Activated naive CD8-positive, alpha-beta T cell treated with anti-CD3 and anti-CD28 coated beads, Interleukin-2, amount 50 U/mL, for 16 hours (primary cell): ENCODE data around the gene USP47.

ENCODE experiments used
- DNase-seq: peaks from one replicate; pipeline ENCODE4 v3.0.0-alpha.2; 2020; ENCODE audit warnings: low read depth, low spot score

USP47 gene

DNA sequence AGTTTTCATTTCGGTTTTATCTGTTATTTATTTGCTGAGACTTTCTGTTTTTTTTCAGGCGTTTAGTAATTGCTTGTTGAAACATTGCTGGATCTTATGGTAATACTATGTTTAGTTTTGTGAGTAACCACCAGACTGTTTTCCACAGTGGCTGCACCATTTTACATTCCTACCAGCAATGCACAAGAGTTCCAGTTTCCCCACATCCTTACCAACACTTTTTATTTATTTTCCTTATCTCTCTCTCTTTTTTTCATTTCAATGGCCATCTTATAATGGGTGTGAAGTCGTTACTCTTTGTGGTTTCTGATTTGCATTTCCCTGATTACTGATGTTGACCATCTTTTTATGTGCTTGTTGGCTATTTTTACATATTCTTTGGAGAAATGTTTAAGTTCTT lies 23.7 kb downstream of the USP47 start:
- no peak for DNase-seq

DNA sequence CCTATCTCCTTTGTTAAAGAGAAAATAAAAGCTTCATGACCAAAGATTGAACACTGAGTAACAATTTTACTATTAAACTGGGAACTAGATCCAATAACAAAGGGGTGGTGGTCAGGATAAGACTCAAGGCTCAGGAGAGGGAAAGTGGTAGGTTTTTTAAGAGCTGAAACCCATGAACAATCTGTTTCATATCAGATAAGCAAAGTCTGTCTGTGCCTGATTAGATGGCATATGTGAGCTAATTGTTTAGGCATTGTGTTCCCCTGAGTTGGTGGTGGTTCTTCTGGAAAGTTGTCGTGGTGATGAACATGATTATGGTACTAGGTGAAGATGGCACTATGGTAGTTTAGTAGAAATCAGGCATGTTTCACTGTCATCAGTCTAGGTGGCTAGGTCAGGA lies 24.4 kb downstream of the USP47 start:
- no peak for DNase-seq

- no peak for DNase-seq
Observed at GRCh38 chr11:11867720-11868119, 25.9 kb downstream of the USP47 start.

- no peak for DNase-seq
Observed at GRCh38 chr11:11871991-11872401, 30.2 kb downstream of the USP47 start.

DNA sequence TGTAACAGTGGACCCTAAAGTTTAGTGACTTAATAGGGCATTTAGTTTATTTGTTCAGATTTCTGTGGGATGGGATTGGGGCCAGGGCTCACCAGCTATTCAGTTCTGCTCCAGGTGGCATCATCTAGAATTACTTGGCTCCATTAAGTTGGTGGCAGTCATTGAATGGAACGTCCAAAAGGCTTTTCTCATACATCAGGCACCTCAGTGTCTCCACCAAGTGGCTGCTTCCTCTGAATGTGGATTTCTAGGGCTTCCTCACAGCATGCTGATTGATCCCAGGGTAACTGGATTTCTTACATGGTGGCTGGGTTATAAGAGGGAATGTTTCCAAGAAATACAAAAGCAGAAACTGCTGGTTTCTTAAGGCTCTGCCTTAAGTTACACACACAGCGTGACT lies 34.7 kb downstream of the USP47 start:
- DNase-seq = no peak

DNA sequence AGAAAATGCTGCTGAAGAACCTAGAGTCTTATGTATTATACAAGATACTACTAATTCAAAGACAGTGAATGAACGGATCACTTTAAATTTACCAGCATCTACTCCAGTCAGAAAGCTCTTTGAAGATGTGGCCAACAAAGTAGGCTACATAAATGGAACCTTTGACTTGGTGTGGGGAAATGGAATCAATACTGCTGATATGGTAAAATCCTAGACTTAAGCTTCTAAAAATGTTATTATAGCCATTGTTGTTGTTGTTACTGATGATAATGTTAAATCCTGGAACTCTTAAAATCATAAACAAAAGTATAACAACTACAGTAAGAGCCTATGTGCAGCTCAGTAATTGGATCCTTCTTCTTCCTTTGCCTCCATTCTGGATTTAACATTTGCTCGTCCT lies 38.4 kb downstream of the USP47 start:
- no peak for DNase-seq

DNA sequence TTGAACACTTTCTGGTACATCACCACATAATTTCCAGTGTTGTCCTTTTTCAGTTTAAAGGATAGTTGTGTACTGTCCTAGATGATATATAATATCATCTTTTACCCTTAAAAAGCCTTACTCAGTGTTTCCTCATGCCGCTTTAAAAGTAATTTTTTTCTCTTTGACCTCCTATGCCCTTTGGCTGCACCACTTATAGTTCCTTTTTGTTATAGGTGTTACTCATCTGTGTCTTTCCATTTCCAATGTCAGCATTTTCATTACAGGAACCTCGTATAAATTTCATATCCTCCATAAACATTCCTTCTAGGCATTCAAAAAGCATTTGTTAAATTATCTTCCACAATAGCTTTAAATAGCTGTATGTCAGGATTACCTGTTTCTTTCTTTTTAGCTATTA lies 40.8 kb downstream of the USP47 start:
- no peak for DNase-seq

- DNase-seq = no peak
Observed at GRCh38 chr11:11884351-11884750, 42.6 kb downstream of the USP47 start.

GRCh38 chr11:11884774-11885481 lies 43.2 kb downstream of the USP47 start:
- DNase-seq = no peak

DNA sequence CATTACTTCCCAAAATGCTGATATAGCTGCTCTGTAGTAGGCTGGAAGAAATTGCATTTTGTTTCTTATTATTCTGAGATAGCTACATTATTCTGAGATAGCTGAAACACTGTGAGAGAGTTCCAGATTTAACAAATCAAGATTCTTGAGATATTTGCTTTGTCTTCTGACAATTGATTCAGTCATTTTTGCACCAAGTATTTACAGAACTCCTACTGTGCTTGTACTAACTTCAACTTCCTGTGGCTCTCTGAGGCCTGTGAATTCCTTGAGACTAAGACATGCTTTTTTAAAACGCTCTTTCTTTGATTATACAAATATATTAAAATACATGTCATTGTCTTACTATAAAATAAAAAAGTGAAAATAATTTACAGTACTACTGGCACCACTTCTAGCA lies 52.7 kb downstream of the USP47 start:
- DNase-seq = no peak

DNA sequence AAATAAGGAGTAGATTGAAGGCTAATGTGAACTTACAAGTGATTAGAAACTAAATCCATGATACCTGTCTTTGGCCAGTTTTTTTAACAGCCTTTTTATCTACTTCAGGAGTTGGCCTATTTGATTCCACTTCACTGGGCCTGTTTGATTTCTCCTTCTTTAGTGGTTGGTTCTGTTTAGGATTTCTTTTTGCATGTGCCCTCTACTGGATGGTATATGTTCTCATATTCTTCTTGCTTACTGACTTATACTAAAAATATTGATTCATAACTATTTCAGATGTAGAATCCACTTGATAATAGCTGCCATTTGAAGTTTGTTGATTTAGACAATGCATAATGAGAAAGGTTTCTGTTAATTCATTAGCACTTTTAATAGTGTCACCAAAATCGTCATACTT lies 53.9 kb downstream of the USP47 start:
- no peak for DNase-seq

- DNase-seq = no peak
Observed at GRCh38 chr11:11898648-11899047, 56.9 kb downstream of the USP47 start.

DNA sequence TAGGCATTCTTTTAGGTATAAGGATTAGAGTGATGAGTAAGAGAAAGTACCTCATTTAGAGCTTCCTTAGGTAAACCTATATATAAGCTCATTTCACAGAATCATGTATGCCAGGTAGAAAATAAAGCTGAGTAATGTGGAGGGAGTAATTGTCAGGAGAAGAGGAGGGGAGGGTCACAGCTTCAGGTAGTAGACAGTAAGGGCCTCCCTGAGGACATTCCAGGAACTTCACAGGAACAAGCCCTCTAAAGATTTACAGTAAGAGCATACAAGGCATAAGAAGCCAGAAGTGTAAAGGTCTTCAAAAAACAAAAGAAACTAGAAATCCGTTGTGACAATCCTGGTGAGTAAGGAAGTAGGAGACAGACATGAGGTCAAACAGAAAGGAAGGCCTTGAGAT lies 57.6 kb downstream of the USP47 start:
- DNase-seq = no peak

DNA sequence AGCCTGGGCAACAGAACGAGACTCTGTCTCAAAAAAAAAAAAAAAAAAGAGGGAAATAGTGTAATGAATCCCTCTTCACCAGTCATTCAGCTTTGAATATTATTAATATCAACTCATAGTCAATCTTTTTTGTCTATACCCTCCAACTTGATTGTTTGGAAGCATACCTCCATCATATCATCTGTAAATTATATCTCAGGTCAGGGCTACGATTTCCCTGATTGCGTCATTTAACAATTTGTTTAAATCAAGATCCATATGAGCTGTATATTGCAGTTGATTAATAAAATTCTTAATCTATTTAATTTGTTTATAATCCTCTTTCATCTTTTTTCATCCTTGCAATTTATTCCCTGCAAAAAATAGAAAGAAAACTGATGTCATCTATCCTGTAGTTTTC lies 60.2 kb downstream of the USP47 start:
- DNase-seq = no peak

- no peak for DNase-seq
Observed at GRCh38 chr11:11909727-11910126, 68.0 kb downstream of the USP47 start.

DNA sequence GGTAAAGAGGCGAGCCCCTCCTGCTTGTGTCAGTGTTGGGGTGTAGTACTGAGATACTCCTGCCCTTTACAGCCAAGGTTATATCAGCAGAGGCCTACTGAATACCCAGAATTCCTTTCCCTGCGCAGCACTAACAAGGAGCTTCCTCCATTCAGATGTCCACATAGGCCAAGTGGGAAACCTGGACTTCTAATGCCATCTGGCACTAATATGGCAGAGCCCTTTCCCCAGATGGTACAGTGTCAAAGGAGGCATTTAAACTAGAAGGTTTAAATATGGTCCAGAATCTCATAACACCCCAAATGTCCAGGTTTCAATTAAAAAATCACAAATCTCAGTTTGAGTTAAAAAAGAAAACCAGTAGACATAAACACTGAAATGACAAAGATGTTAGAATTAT lies 68.8 kb downstream of the USP47 start:
- no peak for DNase-seq

DNA sequence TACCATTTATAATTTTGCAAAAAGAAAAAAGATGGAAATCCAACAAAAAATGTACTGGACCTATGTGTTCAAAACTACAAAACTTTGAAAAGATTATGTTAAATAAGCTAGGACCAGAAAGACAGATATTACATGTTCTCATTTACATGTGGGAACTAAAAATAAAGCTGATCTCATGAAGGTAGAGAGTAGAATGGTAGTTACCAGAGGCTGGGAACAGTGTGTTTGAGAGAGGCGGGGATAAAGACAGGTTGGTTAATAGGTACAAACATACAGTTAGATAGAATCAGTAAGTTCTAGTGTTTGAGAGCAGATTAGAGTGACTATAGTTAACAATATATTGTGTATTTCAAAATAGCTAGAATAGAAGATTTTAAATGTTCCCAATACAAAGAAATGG lies 71.6 kb downstream of the USP47 start:
- DNase-seq = no peak

GRCh38 chr11:11915625-11916024 lies 73.9 kb downstream of the USP47 start:
- DNase-seq = no peak

DNA sequence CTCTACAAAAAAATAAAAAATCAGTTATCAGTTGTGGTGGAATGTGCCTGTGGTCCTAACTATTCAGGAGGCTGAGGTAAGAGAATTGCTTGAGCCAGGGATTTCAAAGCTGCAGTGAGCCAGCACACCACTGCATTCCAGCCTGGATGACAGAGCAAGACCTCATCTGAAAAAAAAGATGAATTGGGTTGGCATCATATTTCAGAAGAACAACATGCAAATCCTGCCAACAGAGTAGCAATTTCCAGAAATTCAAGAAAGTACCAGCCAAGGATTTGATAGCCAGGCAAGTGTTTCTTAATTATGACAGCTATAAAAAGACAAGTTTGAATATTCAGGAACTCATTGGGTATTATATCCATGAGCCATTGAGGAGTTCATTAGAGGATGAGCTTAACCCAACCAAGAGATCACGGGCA lies 75.2 kb downstream of the USP47 start:
- no peak for DNase-seq

DNA sequence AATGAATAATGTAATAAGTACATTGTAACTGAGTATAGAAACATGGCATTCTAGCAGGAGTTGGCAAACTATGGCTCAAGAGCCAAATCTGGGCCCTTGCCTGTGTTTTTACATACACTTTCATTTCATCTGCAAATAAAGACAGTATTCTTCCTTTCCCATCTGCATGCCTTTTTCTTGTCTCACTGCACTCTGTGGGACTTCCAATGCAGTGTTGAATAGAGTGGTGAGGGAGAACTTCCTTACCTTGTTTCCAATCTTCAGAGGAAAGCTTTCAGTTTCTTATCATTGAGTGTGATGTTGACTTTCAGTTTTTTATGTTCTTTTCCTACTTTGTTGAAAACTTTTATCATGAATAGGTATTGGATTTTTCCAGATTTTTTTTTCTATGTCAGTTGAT lies 82.1 kb downstream of the USP47 start:
- DNase-seq = no peak

GRCh38 chr11:11929920-11930319 lies 88.1 kb downstream of the USP47 start:
- DNase-seq = no peak

GRCh38 chr11:11931461-11932055 lies 89.8 kb downstream of the USP47 start:
- no peak for DNase-seq

- DNase-seq = no peak
Observed at GRCh38 chr11:11935536-11935935, 93.8 kb downstream of the USP47 start.

GRCh38 chr11:11937433-11937832 lies 95.7 kb downstream of the USP47 start:
- DNase-seq = no peak
